Body of pancreas (tissue), 4 donors: ENCODE results near the gene PRSS16.

Source experiments
- CTCF ChIP-seq, 7 experiments: fragments of 450-650 bp in 4 of 7; fragments of 200-600 bp in 3 of 7; sonication (generic) in 3 of 7; IDR thresholded peaks; one replicate each; pipeline ENCODE4 v1.5.1; 2016 to 2019; ENCODE audit warnings: antibody characterized with exemption in 7 of 7
- POLR2A ChIP-seq, 3 donors: fragments of 450-650 bp; IDR thresholded peaks; one replicate each; pipeline ENCODE4 v1.6.1; 2016; ENCODE audit warnings: antibody characterized with exemption in 3 of 3, mild to moderate bottlenecking in 2 of 3

- TF ChIP-seq CTCF (IDR thresholded peaks at IDR 0.05) (no peak), POLR2A (IDR thresholded peaks at IDR 0.05) (no peak)
These were observed 32.6 kb downstream of the PRSS16 start for GRCh38 chr6:27280064-27280539.
